ENCODE data around the gene ACIN1.

Gene ACIN1

GRCh38 chr14:23086565-23086964 lies 8.4 kb downstream of the ACIN1 start:
- no peak overlapping the region for H2BK5ac ChIP-seq (ENCODE audit: low read length)

GRCh38 chr14:23085458-23085857 lies 9.5 kb downstream of the ACIN1 start:
- no peaks in the 10 kb centered on the region for H3K4me1 ChIP-seq (ENCODE audit: control insufficient read depth in 2 of 2, insufficient read depth in 1 of 2, low read depth in 1 of 2, low read length in 2 of 2)
- no peak overlapping the region for H2AFZ ChIP-seq (ENCODE audit: low read length)
- no peak overlapping the region for H4K8ac ChIP-seq (ENCODE audit: low read depth, low read length)
- no peak overlapping the region for H3K14ac ChIP-seq (ENCODE audit: low read length)
- no peaks in the 10 kb centered on the region for H3K9me3 ChIP-seq (replicated peaks in 1 of 2; ENCODE audit: control insufficient read depth in 2 of 2, insufficient read depth in 1 of 2, low read depth in 1 of 2, low read length in 2 of 2)
- H3K4ac ChIP-seq (ENCODE audit: low read length): no peak overlapping the region
- no peak overlapping the region for H2BK15ac ChIP-seq (ENCODE audit: low read length)
- no peak overlapping the region for H3K4me2 ChIP-seq (ENCODE audit: insufficient read depth, low read length, poor library complexity, severe bottlenecking)
- no peak overlapping the region for H2AK5ac ChIP-seq (ENCODE audit: low read depth, low read length)
- no peak overlapping the region for H3K18ac ChIP-seq (ENCODE audit: low read length)
- H3K27me3 ChIP-seq (ENCODE audit: control insufficient read depth in 3 of 3, insufficient read depth in 3 of 3, low read depth in 1 of 3, low read length in 3 of 3): no peaks in the 10 kb centered on the region
- H3K23ac ChIP-seq (ENCODE audit: low read depth, low read length, poor library complexity): no peak overlapping the region
- H3K36me3 ChIP-seq (replicated peaks in 1 of 2; ENCODE audit: control insufficient read depth in 2 of 2, insufficient read depth in 2 of 2, low read length in 2 of 2): peaks cover 27 to 99% of the 10 kb centered on the region in 2 donors
- H2BK120ac ChIP-seq (ENCODE audit: low read depth, low read length): no peak overlapping the region
- no peak for DNase-seq (ENCODE audit: low spot score)
- H2BK5ac ChIP-seq (ENCODE audit: low read length): no peak overlapping the region
- no peak overlapping the region for H4K91ac ChIP-seq (ENCODE audit: low read depth, low read length, poor library complexity)
- H3K4me3 ChIP-seq (ENCODE audit: low read length in 2 of 2): no peak overlapping the region
- no peak overlapping the region for H2BK12ac ChIP-seq (ENCODE audit: low read length)
- no peaks in the 10 kb centered on the region for H3K79me1 ChIP-seq (ENCODE audit: low read depth, low read length)
- no peak overlapping the region for H3K27ac ChIP-seq (replicated peaks; ENCODE audit: low read length)
- no CpG with 5 or more reads among the region's 3 CpGs for WGBS, 2 donors (ENCODE audit: extremely low coverage in 2 of 2, insufficient read length in 2 of 2, insufficient replicate concordance in 1 of 2)
- H3K9ac ChIP-seq (ENCODE audit: low read depth, low read length, poor library complexity): no peak overlapping the region

More at GRCh38 chr14:23086565-23086964, 8.4 kb downstream of the ACIN1 start:
- Histone ChIP-seq H2BK120ac (ENCODE audit: low read depth, low read length) (no peak overlapping the region), H2AFZ (ENCODE audit: low read length) (no peak overlapping the region), H2AK5ac (ENCODE audit: low read depth, low read length) (no peak overlapping the region), H3K27ac (replicated peaks; ENCODE audit: low read length) (no peak overlapping the region), H3K4me3 (ENCODE audit: low read length in 2 of 2) (no peak overlapping the region), H3K9ac (ENCODE audit: low read depth, low read length, poor library complexity) (no peak overlapping the region), H3K4ac (ENCODE audit: low read length) (no peak overlapping the region), H4K8ac (ENCODE audit: low read depth, low read length) (no peak overlapping the region), H3K79me1 (ENCODE audit: low read depth, low read length) (no peaks in the 10 kb centered on the region), H3K4me1 (ENCODE audit: control insufficient read depth in 2 of 2, insufficient read depth in 1 of 2, low read depth in 1 of 2, low read length in 2 of 2) (no peaks in the 10 kb centered on the region), H4K91ac (ENCODE audit: low read depth, low read length, poor library complexity) (no peak overlapping the region), H3K9me3 (replicated peaks in 1 of 2; ENCODE audit: control insufficient read depth in 2 of 2, insufficient read depth in 1 of 2, low read depth in 1 of 2, low read length in 2 of 2) (no peaks in the 10 kb centered on the region), H3K4me2 (ENCODE audit: insufficient read depth, low read length, poor library complexity, severe bottlenecking) (no peak overlapping the region), H3K18ac (ENCODE audit: low read length) (no peak overlapping the region), H3K23ac (ENCODE audit: low read depth, low read length, poor library complexity) (no peak overlapping the region), H2BK12ac (ENCODE audit: low read length) (no peak overlapping the region), H2BK15ac (ENCODE audit: low read length) (no peak overlapping the region), H3K27me3 (ENCODE audit: control insufficient read depth in 3 of 3, insufficient read depth in 3 of 3, low read depth in 1 of 3, low read length in 3 of 3) (no peaks in the 10 kb centered on the region), H3K14ac (ENCODE audit: low read length) (no peak overlapping the region), H3K36me3 (replicated peaks in 1 of 2; ENCODE audit: control insufficient read depth in 2 of 2, insufficient read depth in 2 of 2, low read length in 2 of 2) (peaks cover 25 to 99% of the 10 kb centered on the region in 2 donors)
- no peak for DNase-seq (ENCODE audit: low spot score)
- WGBS, 2 donors (ENCODE audit: extremely low coverage in 2 of 2, insufficient read length in 2 of 2, insufficient replicate concordance in 1 of 2): no CpG with 5 or more reads among the region's 1 CpG

GRCh38 chr14:23080474-23080873 lies 14.5 kb downstream of the ACIN1 start:
- Histone ChIP-seq H3K9ac (ENCODE audit: low read depth, low read length, poor library complexity) (no peak overlapping the region), H3K27ac (replicated peaks; ENCODE audit: low read length) (no peak overlapping the region), H3K9me3 (replicated peaks in 1 of 2; ENCODE audit: control insufficient read depth in 2 of 2, insufficient read depth in 1 of 2, low read depth in 1 of 2, low read length in 2 of 2) (no peaks in the 10 kb centered on the region), H3K4me2 (ENCODE audit: insufficient read depth, low read length, poor library complexity, severe bottlenecking) (no peak overlapping the region), H2BK5ac (ENCODE audit: low read length) (no peak overlapping the region), H3K4me3 (ENCODE audit: low read length in 2 of 2) (no peak overlapping the region), H3K4me1 (ENCODE audit: control insufficient read depth in 2 of 2, insufficient read depth in 1 of 2, low read depth in 1 of 2, low read length in 2 of 2) (peaks cover 0 to 3% of the 10 kb centered on the region in 2 donors), H3K4ac (ENCODE audit: low read length) (no peak overlapping the region), H3K27me3 (ENCODE audit: control insufficient read depth in 3 of 3, insufficient read depth in 3 of 3, low read depth in 1 of 3, low read length in 3 of 3) (no peaks in the 10 kb centered on the region), H4K8ac (ENCODE audit: low read depth, low read length) (no peak overlapping the region), H3K23ac (ENCODE audit: low read depth, low read length, poor library complexity) (no peak overlapping the region), H2BK120ac (ENCODE audit: low read depth, low read length) (no peak overlapping the region), H3K36me3 (replicated peaks in 1 of 2; ENCODE audit: control insufficient read depth in 2 of 2, insufficient read depth in 2 of 2, low read length in 2 of 2) (peaks cover 41 to 99% of the 10 kb centered on the region in 2 donors), H4K91ac (ENCODE audit: low read depth, low read length, poor library complexity) (no peak overlapping the region), H2BK15ac (ENCODE audit: low read length) (no peak overlapping the region), H2AK5ac (ENCODE audit: low read depth, low read length) (no peak overlapping the region), H3K18ac (ENCODE audit: low read length) (no peak overlapping the region), H3K79me1 (ENCODE audit: low read depth, low read length) (no peaks in the 10 kb centered on the region), H2AFZ (ENCODE audit: low read length) (no peak overlapping the region), H2BK12ac (ENCODE audit: low read length) (no peak overlapping the region), H3K14ac (ENCODE audit: low read length) (no peak overlapping the region)
- DNase-seq (ENCODE audit: low spot score): no peak
- WGBS, 2 donors (ENCODE audit: extremely low coverage in 2 of 2, insufficient read length in 2 of 2, insufficient replicate concordance in 1 of 2): no CpG with 5 or more reads among the region's 1 CpG

GRCh38 chr14:23079716-23080115 lies 15.2 kb downstream of the ACIN1 start:
- H2BK120ac ChIP-seq (ENCODE audit: low read depth, low read length): no peak overlapping the region
- H3K14ac ChIP-seq (ENCODE audit: low read length): no peak overlapping the region
- H3K36me3 ChIP-seq (replicated peaks in 1 of 2; ENCODE audit: control insufficient read depth in 2 of 2, insufficient read depth in 2 of 2, low read length in 2 of 2): peaks cover 40 to 99% of the 10 kb centered on the region in 2 donors
- H2BK5ac ChIP-seq (ENCODE audit: low read length): no peak overlapping the region
- H3K23ac ChIP-seq (ENCODE audit: low read depth, low read length, poor library complexity): no peak overlapping the region
- no peak overlapping the region for H3K4me2 ChIP-seq (ENCODE audit: insufficient read depth, low read length, poor library complexity, severe bottlenecking)
- no peak overlapping the region for H3K9ac ChIP-seq (ENCODE audit: low read depth, low read length, poor library complexity)
- peaks cover 0 to 3% of the 10 kb centered on the region in 2 donors for H3K4me1 ChIP-seq (ENCODE audit: control insufficient read depth in 2 of 2, insufficient read depth in 1 of 2, low read depth in 1 of 2, low read length in 2 of 2)
- H3K9me3 ChIP-seq (replicated peaks in 1 of 2; ENCODE audit: control insufficient read depth in 2 of 2, insufficient read depth in 1 of 2, low read depth in 1 of 2, low read length in 2 of 2): no peaks in the 10 kb centered on the region
- DNase-seq (ENCODE audit: low spot score): no peak
- no peak overlapping the region for H2AK5ac ChIP-seq (ENCODE audit: low read depth, low read length)
- no peak overlapping the region for H3K18ac ChIP-seq (ENCODE audit: low read length)
- no peak overlapping the region for H2BK15ac ChIP-seq (ENCODE audit: low read length)
- H3K4me3 ChIP-seq (ENCODE audit: low read length in 2 of 2): no peak overlapping the region
- no peak overlapping the region for H2AFZ ChIP-seq (ENCODE audit: low read length)
- no CpG with 5 or more reads among the region's 2 CpGs for WGBS, 2 donors (ENCODE audit: extremely low coverage in 2 of 2, insufficient read length in 2 of 2, insufficient replicate concordance in 1 of 2)
- no peaks in the 10 kb centered on the region for H3K27me3 ChIP-seq (ENCODE audit: control insufficient read depth in 3 of 3, insufficient read depth in 3 of 3, low read depth in 1 of 3, low read length in 3 of 3)
- H3K27ac ChIP-seq (replicated peaks; ENCODE audit: low read length): no peak overlapping the region
- no peak overlapping the region for H4K8ac ChIP-seq (ENCODE audit: low read depth, low read length)
- no peaks in the 10 kb centered on the region for H3K79me1 ChIP-seq (ENCODE audit: low read depth, low read length)
- H2BK12ac ChIP-seq (ENCODE audit: low read length): no peak overlapping the region
- no peak overlapping the region for H4K91ac ChIP-seq (ENCODE audit: low read depth, low read length, poor library complexity)
- H3K4ac ChIP-seq (ENCODE audit: low read length): no peak overlapping the region
